Measurements from ENCODE around the gene MKRN2.

- TF ChIP-seq EP300 (IDR thresholded peaks at IDR 0.05) (no peak), CTCF (IDR thresholded peaks at IDR 0.05) (no peak)
Measured at GRCh38 chr3:12507591-12508281, 49.2 kb upstream of the MKRN2 start.
